Karpas-422 (cell line): ENCODE measurements around the gene B4GALT4. TPM values are rescaled to one million over a fixed set of nuclear protein-coding genes. Genes with fewer than 3 reads are reported as not detected.
"Not testable (repeated sequence)": the region's sequence is repeated elsewhere in the genome, so short reads cannot be mapped to it uniquely, and the experiment has no call there.

Source experiments
- DNase-seq: peaks from one replicate; pipeline ENCODE4 v3.0.0-alpha.2; 2015
- H2AFZ ChIP-seq: fragments of 200-600 bp; sonication (generic); 2 replicates; pipeline ENCODE4 v1.6.1; 2014; ENCODE audit warnings: antibody characterized with exemption, low read length, mixed read lengths
- H3K27ac ChIP-seq: fragments of 200-600 bp; sonication (generic); 2 replicates; pipeline ENCODE4 v1.5.1; 2014; ENCODE audit warnings: mild to moderate bottlenecking, low read length, moderate library complexity
- H3K27me3 ChIP-seq: fragments of 200-600 bp; sonication (generic); 2 replicates; pipeline ENCODE4 v1.6.1; 2014; ENCODE audit warnings: low read length, mixed read lengths
- H3K36me3 ChIP-seq: fragments of 200-600 bp; sonication (generic); 2 replicates; pipeline ENCODE4 v1.6.1; 2014; ENCODE audit warnings: low read length, mixed read lengths; ENCODE audit not compliant: insufficient read depth
- H3K4me1 ChIP-seq: fragments of 200-600 bp; sonication (generic); 2 replicates; pipeline ENCODE4 v1.6.1; 2014; ENCODE audit warnings: mild to moderate bottlenecking, low read length, mixed read lengths
- H3K4me2 ChIP-seq: fragments of 200-600 bp; sonication (generic); 2 replicates; pipeline ENCODE4 v1.6.1; 2014; ENCODE audit warnings: low read length, low read depth, mild to moderate bottlenecking; ENCODE audit not compliant: poor library complexity, severe bottlenecking
- H3K4me3 ChIP-seq: fragments of 200-600 bp; sonication (generic); 2 replicates; pipeline ENCODE4 v1.5.1; 2014; ENCODE audit warnings: mild to moderate bottlenecking, antibody characterized with exemption, low read length, mixed read lengths
- H3K79me2 ChIP-seq: fragments of 200-600 bp; sonication (generic); 2 replicates; pipeline ENCODE4 v1.6.1; 2014; ENCODE audit warnings: mild to moderate bottlenecking, low read length, mixed read lengths
- H3K9ac ChIP-seq: fragments of 200-600 bp; sonication (generic); 2 replicates; pipeline ENCODE4 v1.6.0; 2014; ENCODE audit warnings: low read length
- H3K9me2 ChIP-seq: fragments of 200-600 bp; sonication (generic), shearing (Covaris generic); replicated peaks from 2 replicates; pipeline ENCODE4 v1.6.0; 2014; ENCODE audit warnings: mild to moderate bottlenecking, low read length, moderate library complexity; ENCODE audit not compliant: insufficient read depth
- H3K9me3 ChIP-seq: fragments of 300-700, 200-600 bp; sonication (generic); 2 replicates; pipeline ENCODE4 v1.6.1; 2014; ENCODE audit warnings: low read length, mixed read lengths
- H4K20me1 ChIP-seq: fragments of 200-600 bp; sonication (generic); 2 replicates; pipeline ENCODE4 v1.6.1; 2014; ENCODE audit warnings: mild to moderate bottlenecking, antibody characterized with exemption, low read length, low read depth; ENCODE audit not compliant: insufficient read depth
- total RNA-seq: library from RNA; depleted of rRNA; stranded (reverse); fragments of >200 nt; shearing (Covaris generic); gene quantifications from 2 replicates; pipeline ENCODE4 v1.2.3, GENCODE V29; 2014; ENCODE audit warnings: low replicate concordance; rRNA removed

Gene B4GALT4, protein sequence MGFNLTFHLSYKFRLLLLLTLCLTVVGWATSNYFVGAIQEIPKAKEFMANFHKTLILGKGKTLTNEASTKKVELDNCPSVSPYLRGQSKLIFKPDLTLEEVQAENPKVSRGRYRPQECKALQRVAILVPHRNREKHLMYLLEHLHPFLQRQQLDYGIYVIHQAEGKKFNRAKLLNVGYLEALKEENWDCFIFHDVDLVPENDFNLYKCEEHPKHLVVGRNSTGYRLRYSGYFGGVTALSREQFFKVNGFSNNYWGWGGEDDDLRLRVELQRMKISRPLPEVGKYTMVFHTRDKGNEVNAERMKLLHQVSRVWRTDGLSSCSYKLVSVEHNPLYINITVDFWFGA
- 9.8 and 11.7 TPM in 2 replicates for total RNA-seq

DNA sequence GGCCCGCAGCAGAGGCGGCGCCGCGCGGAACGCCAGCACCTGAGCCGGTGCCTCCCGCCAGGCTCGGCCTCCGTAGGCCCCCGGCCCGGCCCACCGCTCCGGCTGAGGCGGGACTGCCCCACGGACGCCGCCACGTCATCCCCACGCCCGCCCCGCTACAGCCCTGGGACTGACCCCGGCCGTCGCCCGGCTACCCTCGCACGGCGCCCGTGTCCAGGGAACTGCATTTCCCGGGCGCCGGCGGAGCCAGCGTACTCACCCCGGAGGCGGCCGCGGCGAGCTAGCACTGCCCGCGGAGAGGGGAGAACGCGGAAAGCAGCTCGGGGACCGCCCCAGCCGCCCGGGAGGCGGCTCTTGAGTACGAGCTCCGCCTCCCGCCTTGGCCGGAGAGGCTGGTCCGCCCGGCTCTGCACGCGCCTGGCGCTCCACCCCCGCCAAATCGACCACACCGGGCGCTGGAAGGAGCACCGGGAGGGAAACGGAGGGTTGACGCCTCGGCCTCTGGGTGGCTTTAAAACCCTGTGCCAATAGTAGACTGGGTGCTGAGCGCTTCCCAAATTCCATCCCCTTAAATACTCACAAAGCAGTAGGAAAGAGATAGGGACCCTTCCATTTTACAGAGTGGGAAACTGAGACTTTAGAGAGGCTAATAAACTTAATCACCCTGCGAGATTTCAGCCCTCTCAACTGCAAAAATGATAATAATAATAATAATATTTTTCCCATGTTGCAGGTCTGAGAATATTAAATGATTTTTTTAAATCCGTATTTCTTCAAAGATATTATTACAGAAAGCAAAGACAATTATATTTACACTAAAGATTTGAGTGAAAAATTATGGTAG, at the start of gene B4GALT4:
Gene B4GALT4, minus strand, starts transcription at position 288 of the 844 bp plus-strand sequence. CDS start 10,779 bp downstream, outside the sequence.
- Histone ChIP-seq H3K9me2 (no peaks in the 10 kb centered on the region), H3K4me1 (peaks cover 20% of the 10 kb centered on the region), H3K27me3 (no peaks in the 10 kb centered on the region), H3K4me3 (peak within 1 kb of the TSS; percentile 96), H3K9me3 (no peaks in the 10 kb centered on the region), H2AFZ (peak within 1 kb of the TSS; percentile 89), H4K20me1 (no peaks in the 10 kb centered on the region), H3K36me3 (0 out of 2 replicates have a peak, but pooled peaks cover 3% of the 10 kb centered on the region), H3K4me2 (peak within 1 kb of the TSS; percentile 99), H3K79me2 (peaks cover 41% of the 10 kb centered on the region), H3K27ac (peak within 1 kb of the TSS; percentile 44), H3K9ac (peak within 1 kb of the TSS; percentile 88)
- peak; percentile 93 for DNase-seq

DNA sequence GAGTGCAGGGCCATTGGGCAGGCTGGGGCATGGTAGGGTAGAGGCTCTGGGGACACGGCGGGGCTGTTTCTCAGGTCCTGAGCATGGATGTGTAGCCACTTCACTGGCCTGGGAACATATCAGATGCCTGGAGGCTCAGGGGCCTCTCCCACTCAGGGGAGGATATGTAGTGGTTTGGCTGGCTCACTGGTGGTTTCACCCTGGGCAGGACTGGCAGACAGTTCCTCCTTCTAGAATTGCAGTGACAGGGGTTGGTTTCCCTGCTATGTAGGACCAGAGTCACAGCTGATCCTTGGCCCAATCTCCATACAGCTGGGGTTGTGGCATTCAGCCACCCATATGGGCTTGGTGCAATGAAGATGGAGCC, 48.7 kb upstream of the B4GALT4 start:
- H3K27ac ChIP-seq = no peak overlapping the region
- H3K36me3 ChIP-seq = no peaks in the 10 kb centered on the region
- DNase-seq = no peak
- no peaks in the 10 kb centered on the region for H3K79me2 ChIP-seq
- peaks cover 13% of the 10 kb centered on the region for H3K27me3 ChIP-seq
- H3K4me3 ChIP-seq = no peak overlapping the region
- H4K20me1 ChIP-seq = no peaks in the 10 kb centered on the region
- H3K4me1 ChIP-seq = peaks cover 13% of the 10 kb centered on the region
- no peak overlapping the region for H2AFZ ChIP-seq
- H3K9me3 ChIP-seq = peaks cover 18% of the 10 kb centered on the region
- no peak overlapping the region for H3K9ac ChIP-seq
- H3K9me2 ChIP-seq = no peaks in the 10 kb centered on the region
- H3K4me2 ChIP-seq = no peak overlapping the region

DNA sequence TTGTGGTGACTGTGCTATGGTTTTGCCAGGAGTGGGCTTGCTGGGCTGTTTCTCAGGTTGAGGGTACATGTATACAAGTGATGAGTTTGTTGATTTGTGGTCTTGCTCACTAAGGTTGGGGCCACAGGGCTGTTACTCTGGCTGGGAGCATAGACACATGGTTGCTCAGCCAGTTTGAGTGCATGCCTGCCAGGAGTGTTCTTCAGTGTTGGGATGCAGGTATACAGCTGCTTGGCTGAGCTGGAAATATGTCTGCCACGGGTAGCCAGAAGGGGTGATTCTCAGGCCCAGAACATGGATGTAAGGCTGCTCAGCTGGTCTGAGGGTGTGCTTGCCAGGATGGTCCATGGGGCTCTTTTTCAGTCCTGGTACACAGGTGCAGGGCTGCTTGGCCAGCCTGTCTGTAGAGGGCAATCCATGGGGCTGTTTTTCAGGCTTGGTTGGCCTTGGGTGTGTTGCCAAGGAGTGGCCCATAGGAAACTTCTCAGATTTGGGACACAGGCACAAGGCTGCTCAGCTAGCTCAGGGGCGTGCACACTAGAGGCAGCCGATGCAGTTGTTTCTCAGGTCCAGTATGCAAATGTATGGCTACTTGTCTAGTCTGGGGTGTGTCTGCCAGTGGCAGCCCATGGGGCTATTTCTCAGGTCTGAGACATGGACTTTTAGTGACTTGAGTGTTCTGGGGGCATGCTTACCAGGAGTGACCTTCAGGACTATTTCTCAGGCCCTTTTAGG, 48.2 kb upstream of the B4GALT4 start:
- Histone ChIP-seq H2AFZ (no peak overlapping the region), H4K20me1 (no peaks in the 10 kb centered on the region), H3K27me3 (peaks cover 13% of the 10 kb centered on the region), H3K4me1 (peaks cover 8% of the 10 kb centered on the region), H3K27ac (no peak overlapping the region), H3K4me2 (no peak overlapping the region), H3K9me2 (no peaks in the 10 kb centered on the region), H3K79me2 (no peaks in the 10 kb centered on the region), H3K4me3 (no peak overlapping the region), H3K9ac (no peak overlapping the region), H3K9me3 (peaks cover 18% of the 10 kb centered on the region), H3K36me3 (no peaks in the 10 kb centered on the region)
- DNase-seq = no peak

DNA sequence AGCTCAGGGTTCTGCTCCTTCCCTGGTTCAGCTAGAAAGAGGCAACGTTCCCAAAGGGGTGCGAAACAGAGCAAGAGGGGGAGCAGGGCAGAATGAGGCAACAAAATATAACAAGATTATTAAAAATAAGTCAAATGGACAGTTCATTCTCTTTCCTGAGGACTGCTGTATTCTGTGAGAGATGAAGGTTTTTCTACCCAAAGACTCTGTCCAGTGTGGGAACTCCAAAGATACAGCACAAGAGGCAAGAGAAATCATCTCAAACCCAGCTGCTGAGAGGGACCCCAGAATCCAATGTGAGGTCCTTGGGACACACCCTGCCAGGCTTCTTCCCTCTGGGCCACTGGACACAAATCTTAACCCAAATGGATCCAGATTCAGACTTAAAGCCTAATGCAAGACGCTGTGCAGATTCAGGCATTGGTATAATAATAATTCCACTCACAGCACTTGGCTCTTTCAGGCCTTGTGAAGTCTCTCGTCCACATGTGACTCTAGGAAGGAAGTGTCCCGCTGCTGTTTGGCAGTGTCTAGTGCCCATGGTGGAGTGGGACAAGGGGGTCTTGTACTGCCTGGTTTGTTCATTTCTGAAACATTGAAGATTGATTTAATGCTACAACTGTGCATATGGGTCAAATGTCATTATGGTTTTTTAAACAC, 39.0 kb upstream of the B4GALT4 start:
- Histone ChIP-seq H3K4me2 (no peak overlapping the region), H3K9me3 (no peaks in the 10 kb centered on the region; the same call in 1 of the 2 replicates), H3K36me3 (no peaks in the 10 kb centered on the region), H3K9ac (no peak overlapping the region), H3K9me2 (no peaks in the 10 kb centered on the region), H2AFZ (no peak overlapping the region), H4K20me1 (no peaks in the 10 kb centered on the region), H3K79me2 (no peaks in the 10 kb centered on the region), H3K27me3 (no peaks in the 10 kb centered on the region), H3K27ac (no peak overlapping the region), H3K4me1 (no peaks in the 10 kb centered on the region), H3K4me3 (no peak overlapping the region)
- DNase-seq = no peak

DNA sequence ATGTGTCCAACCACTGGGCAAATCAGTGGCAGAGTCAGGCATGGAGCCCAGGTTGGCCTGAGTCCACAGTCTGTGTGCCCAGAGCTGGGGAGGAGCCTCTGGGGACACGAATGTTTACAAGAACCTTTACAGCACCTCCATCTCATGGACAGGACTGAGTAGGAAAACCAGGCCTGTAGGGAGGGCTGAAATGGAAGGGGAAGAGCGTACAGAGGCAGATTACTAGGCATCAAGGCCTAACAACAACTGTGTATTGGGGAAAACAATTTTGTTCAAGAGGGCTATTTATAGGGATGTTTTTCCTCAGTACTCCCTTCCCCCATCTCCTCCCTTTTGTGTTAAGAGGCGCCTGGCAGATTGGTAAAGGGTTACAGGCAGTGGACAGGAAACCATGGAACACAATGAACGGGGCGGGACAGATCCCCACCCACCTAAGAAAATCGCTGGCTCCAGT, 38.5 kb upstream of the B4GALT4 start:
- no peaks in the 10 kb centered on the region for H3K36me3 ChIP-seq
- no peak overlapping the region for H3K9ac ChIP-seq
- no peak for DNase-seq
- H2AFZ ChIP-seq = no peak overlapping the region
- no peaks in the 10 kb centered on the region for H3K27me3 ChIP-seq
- no peaks in the 10 kb centered on the region for H3K79me2 ChIP-seq
- no peaks in the 10 kb centered on the region for H3K9me2 ChIP-seq
- no peaks in the 10 kb centered on the region; the same call in 1 of the 2 replicates for H3K9me3 ChIP-seq
- no peak overlapping the region for H3K4me3 ChIP-seq
- no peak overlapping the region for H3K4me2 ChIP-seq
- H3K4me1 ChIP-seq = no peaks in the 10 kb centered on the region
- no peaks in the 10 kb centered on the region for H4K20me1 ChIP-seq
- no peak overlapping the region for H3K27ac ChIP-seq

DNA sequence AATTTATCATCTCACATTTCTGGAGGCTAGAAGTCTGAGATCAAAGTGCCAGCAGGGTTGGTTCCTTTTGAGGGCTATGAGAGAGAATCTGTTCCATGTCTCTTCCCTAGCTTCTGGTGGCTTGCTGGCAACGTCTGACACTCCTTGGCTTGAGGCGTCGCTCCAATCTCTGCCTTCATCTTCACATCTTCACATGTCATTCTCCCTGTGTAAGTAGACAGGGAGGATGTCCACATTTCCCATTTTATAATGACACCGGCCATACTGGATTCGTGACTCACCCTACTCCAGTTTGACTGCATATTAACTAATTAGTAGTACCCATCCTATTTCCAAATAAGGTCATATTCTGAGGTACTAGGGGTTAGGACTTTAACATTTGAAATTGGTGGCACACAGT, 36.0 kb upstream of the B4GALT4 start:
- Histone ChIP-seq H4K20me1 (no peaks in the 10 kb centered on the region), H3K4me2 (no peak overlapping the region), H2AFZ (no peak overlapping the region), H3K79me2 (no peaks in the 10 kb centered on the region), H3K27ac (no peak overlapping the region), H3K4me3 (no peak overlapping the region), H3K27me3 (no peaks in the 10 kb centered on the region), H3K4me1 (no peaks in the 10 kb centered on the region), H3K9me2 (no peaks in the 10 kb centered on the region), H3K9ac (no peak overlapping the region), H3K9me3 (no peaks in the 10 kb centered on the region), H3K36me3 (no peaks in the 10 kb centered on the region)
- no peak for DNase-seq

GRCh38 chr3:119270212-119270611, 29.5 kb upstream of the B4GALT4 start:
- H3K9me2 ChIP-seq, H3K36me3 ChIP-seq, H3K9ac ChIP-seq, H3K79me2 ChIP-seq, H3K4me1 ChIP-seq, DNase-seq, H3K27ac ChIP-seq, H3K27me3 ChIP-seq, H2AFZ ChIP-seq, H4K20me1 ChIP-seq, H3K4me3 ChIP-seq, H3K9me3 ChIP-seq, H3K4me2 ChIP-seq: not testable (repeated sequence)
